ENCODE measurements around the gene KRTAP9-2. TPM values are rescaled to one million over a fixed set of nuclear protein-coding genes. Genes with fewer than 3 reads are reported as not detected.
"Not testable (repeated sequence)": the region's sequence is repeated elsewhere in the genome, so short reads cannot be mapped to it uniquely, and the experiment has no call there.

KRTAP9-2 gene
- not detected in 2 replicates for total RNA-seq

DNA sequence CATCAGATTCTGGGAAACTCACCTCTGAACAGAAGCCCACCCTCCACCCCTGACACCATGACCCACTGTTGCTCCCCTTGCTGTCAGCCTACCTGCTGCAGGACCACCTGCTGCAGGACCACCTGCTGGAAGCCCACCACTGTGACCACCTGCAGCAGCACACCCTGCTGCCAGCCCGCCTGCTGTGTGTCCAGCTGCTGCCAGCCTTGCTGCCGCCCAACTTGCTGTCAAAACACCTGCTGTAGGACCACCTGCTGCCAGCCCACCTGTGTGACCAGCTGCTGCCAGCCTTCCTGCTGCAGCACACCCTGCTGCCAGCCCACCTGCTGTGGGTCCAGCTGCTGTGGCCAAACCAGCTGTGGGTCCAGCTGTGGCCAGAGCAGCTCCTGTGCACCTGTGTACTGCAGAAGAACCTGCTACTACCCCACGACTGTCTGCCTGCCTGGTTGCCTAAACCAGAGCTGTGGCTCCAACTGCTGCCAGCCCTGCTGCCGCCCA, at the start of gene KRTAP9-2:
KRTAP9-2 (plus strand) TSS at position 51 of the 498 bp plus-strand sequence; CDS start at position 58, 7 bp downstream.
- intact Hi-C loops (cut with micrococcal nuclease) = not testable (repeated sequence)

DNA sequence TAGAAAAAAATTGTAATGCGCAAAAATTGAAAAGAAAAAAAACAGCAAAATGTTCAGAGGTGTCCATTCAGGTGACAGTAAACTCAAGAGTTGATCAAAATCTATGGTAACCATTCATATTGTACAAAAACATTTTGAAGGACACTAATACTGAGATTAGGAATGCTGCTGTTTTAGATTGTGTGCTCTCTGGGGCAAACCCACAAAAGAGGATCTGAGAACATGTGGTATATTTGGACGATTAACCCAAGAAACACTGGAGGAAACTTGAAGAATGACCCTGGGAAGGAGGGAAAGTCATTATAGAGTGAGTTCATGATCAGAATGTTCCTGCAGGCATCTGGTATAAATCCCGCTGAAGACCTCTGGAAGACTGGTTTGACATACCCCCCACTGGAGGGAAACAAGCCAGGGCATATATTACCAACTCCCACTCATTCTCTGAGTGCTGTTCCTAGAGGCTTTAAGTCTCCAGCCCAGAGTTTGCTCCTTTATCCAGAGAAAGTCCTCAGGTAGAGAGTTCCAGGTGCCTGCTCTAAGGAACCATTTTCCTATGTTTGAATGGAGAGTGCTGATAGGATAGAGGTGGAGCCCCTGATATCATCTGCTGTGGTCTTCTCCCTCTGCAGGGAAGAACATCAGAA, 49.6 kb upstream of the KRTAP9-2 start:
- intact Hi-C loops (cut with micrococcal nuclease) = no loop called here

GRCh38 chr17:41177727-41178271, 48.6 kb upstream of the KRTAP9-2 start, which contains the start of gene KRTAP4-2:
Gene KRTAP4-2 (minus strand): TSS chr17:41178221. CDS start chr17:41178164, 57 bp downstream.
- intact Hi-C loops (cut with micrococcal nuclease) = no loop called here

DNA sequence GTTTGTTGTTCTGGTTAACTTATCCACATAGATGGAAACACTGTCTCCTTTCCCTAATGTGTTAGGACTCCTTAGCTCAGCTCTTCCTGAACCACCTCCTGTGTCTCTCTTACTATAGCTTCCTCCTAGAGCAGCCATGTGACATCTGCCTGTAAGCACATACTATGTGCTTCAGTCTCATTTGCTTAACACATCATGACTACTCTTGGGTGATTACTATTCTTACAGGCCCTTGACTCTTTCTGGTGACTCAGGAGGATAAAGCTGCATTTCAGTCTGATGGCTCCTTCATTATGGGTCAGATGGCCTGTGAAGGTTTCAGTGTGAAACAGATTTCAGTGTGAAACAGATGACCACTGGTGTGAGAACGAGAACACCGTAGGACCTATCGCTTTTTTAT, 48.1 kb upstream of the KRTAP9-2 start:
- intact Hi-C loops (cut with micrococcal nuclease) = no loop called here

- intact Hi-C loops (cut with micrococcal nuclease) = no loop called here
Observed at GRCh38 chr17:41178843-41179616, 47.4 kb upstream of the KRTAP9-2 start.

GRCh38 chr17:41184480-41184961, 41.9 kb upstream of the KRTAP9-2 start, which contains the start of gene KRTAP4-1:
Gene KRTAP4-1 (minus strand): TSS chr17:41184911. CDS start chr17:41184854, 57 bp downstream.
- intact Hi-C loops (cut with micrococcal nuclease) = no loop called here

DNA sequence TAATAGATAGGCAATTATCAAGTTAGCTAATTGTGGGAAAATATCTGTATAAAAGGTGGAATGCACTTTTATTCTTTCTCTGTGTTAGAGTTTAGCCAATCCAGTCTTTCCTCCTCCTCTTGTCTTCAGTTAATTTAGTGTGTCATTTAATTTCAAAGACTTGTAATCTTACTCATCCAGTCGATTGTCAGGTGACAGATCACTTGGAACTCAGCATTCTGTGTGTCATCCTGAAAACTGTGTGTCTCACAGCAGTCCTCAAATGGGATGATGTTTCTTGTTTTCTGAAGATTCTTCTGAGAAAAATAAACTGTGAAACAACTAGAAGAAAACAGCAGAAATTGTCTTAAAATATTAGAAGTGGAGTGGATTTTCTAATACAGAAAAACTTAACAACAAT, 41.4 kb upstream of the KRTAP9-2 start:
- intact Hi-C loops (cut with micrococcal nuclease) = no loop called here

GRCh38 chr17:41186872-41187271, 39.6 kb upstream of the KRTAP9-2 start:
- intact Hi-C loops (cut with micrococcal nuclease) = no loop called here

DNA sequence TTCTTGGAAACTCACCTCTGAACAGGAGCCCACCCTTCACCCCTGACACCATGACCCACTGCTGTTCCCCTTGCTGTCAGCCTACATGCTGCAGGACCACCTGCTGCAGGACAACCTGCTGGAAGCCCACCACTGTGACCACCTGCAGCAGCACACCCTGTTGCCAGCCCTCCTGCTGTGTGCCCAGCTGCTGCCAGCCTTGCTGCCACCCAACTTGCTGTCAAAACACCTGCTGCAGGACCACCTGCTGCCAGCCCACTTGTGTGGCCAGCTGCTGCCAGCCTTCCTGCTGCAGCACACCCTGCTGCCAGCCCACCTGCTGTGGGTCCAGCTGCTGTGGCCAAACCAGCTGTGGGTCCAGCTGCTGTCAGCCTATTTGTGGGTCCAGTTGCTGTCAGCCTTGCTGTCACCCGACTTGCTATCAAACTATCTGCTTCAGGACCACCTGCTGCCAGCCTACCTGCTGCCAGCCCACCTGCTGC, 36.6 kb upstream of the KRTAP9-2 start, which contains the start of gene KRTAP9-1:
KRTAP9-1 (plus strand) TSS at position 51 of the 482 bp plus-strand sequence; CDS start at position 51, 0 bp downstream.
- intact Hi-C loops (cut with micrococcal nuclease) = not testable (repeated sequence)

GRCh38 chr17:41190328-41190727, 36.1 kb upstream of the KRTAP9-2 start:
- intact Hi-C loops (cut with micrococcal nuclease) = no loop called here

GRCh38 chr17:41196068-41196467, 30.4 kb upstream of the KRTAP9-2 start:
- intact Hi-C loops (cut with micrococcal nuclease) = no loop called here

GRCh38 chr17:41199421-41200078, 26.9 kb upstream of the KRTAP9-2 start:
- intact Hi-C loops (cut with micrococcal nuclease) = no loop called here

DNA sequence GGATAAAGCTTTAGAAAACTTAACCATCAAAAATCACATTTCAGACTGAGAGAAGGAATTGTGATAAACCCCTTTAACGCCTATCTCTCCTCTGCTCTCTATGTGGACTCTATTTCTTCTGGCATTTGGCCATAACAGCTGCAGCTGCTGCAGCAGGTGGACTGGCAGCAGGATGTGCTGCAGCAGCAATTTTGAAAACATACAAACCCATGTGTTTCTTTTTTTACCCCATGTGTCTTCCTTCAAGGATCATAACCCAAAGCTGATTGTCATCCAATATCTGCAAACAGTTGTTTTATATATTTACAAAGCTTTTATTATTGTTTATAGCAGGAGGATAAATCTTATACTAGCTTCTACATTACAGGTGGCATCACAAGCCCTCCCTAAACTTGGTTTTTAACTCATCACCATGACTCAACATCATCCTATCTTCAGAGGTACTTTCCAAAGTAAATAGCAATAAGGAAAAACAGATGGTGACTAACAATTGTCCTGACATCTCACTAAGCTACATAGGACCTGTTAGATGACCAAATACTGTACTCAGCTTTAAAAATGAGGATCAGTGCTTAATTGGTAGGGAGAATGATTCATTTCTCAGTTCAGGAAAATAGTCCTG, 14.5 kb upstream of the KRTAP9-2 start:
- intact Hi-C loops (cut with micrococcal nuclease) = no loop called here

DNA sequence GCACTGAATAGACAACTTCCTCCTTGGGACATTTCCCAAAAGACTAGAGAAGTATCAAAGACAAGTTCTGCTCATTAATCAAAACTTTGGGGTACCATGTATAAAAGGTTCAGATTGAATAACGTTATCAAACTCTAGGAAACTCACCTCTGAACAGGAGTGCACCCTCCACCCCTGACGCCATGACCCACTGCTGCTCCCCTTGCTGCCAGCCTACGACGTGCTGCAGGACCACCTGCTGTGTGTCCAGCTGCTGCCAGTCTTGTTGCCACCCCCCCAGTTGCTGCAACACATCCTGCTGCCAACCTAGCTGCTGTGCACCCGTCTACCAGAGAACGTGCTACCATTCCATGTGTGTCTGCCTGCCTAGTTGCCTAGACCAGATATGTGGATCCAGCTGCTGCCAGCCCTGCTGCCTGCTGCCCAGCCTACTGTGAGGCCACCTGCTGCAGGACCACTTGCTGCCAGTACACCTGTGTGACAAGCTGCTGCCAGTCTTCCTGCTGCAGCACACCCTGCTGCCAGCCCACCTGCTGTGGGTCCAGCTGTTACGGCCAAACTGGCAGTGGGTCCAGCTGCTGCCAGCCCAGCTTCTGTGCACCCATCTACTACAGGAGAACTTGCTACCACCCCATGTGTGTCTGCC, 13.8 kb upstream of the KRTAP9-2 start:
- intact Hi-C loops (cut with micrococcal nuclease) = no loop called here

DNA sequence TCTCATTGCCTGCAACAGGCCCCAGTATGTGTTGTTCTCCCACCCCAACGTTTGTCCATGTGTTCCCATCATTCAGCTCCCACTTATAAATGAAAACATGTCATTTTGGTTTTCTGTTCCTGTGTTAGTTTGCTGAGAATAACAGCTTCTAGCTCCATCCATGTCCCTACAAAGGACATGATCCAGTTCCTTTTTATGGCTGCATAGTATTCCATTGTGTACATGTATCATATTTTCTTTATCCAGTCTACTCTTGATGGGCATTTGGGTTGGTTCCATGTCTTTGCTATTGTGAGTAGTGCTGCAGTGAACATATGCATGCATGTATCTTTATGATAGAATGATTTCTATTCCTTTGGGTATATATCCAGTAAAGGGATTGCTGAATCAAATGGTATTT, 10.8 kb upstream of the KRTAP9-2 start:
- intact Hi-C loops (cut with micrococcal nuclease) = no loop called here

DNA sequence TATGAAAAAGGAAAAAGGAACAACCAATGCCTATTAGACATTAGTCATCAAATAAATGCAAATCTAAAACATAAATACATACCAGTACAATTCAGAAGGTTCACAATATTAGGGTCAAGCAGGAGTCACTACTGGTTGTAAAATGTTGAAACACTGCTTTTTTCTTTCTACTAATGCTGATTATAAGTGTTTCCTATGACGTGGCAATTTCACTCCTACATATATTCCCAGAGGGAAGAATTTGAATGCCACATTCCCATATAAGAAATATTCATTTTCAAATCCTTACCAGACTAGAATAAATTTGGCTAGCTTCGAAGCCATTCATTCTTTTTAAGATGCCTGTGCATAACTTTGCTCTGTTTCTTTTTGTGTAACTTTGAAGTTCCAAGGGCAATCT, 2.6 kb upstream of the KRTAP9-2 start:
- intact Hi-C loops (cut with micrococcal nuclease) = no loop called here

DNA sequence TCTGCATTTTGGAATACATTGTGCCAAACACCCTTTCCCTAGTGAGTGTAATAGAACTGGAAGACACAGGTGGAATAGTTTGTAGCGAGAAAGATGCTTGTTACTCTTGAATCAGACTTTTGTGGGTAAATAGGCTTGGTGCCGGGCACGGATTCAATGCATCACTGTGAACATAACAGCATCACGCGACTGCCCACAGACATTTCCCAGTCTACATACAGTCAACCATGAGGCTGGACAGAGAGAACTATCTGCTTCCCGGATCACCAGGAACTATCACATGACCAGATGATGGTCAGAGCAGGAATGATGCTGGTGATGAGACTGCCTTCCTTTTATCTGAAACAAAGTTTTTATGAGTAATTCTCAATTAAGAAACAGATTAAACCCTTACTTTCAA, 397 bp upstream of the KRTAP9-2 start:
- intact Hi-C loops (cut with micrococcal nuclease) = no loop called here

DNA sequence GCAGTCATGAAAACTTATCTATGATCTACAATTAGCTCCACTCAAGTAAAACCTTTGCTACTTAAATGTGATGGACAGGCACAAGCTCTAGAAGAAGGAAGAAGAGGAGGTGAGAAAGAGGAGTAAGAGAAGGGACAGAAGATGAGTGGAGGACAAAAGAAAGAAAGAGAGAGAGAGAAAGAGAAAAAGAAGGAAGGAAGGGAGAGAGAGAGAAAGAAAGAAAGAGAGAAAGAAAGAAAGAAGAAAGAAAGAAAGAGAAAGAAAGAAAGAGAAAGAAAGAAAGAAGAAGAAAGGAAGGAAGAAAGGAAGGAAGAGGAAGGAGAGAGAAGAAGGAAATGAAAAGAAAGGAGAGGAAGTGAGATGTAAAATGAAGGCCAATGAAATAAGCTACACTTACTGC, 3.6 kb downstream of the KRTAP9-2 start:
- intact Hi-C loops (cut with micrococcal nuclease) = no loop called here

GRCh38 chr17:41231731-41232130, 5.3 kb downstream of the KRTAP9-2 start:
- intact Hi-C loops (cut with micrococcal nuclease) = no loop called here

Data from T-helper 2 cell treated with Interferon-gamma antibody and Interleukin-4, amounts not matched to agents 100 ng/mL and 5 ng/mL, for 36 hours (primary cell).